GM13976 (cell line): ENCODE data around the gene TSGA10IP.

ENCODE experiments used
- DNase-seq: peaks from one replicate; pipeline ENCODE4 v3.0.0; 2012; ENCODE audit warnings: low spot score
- CTCF ChIP-seq: IDR thresholded peaks from 2 replicates; pipeline ENCODE4 v1.5.1; 2012; ENCODE audit warnings: borderline replicate concordance, mild to moderate bottlenecking; ENCODE audit not compliant: insufficient read depth; ENCODE audit errors: extremely low read depth, missing control alignments, control extremely low read depth
- in situ Hi-C: fragments of 300-500 bp; cut with MboI; formaldehyde crosslinking; loops from one replicate; pipeline ENCODE4 v1.12.0; 2022; ENCODE audit warnings: low sequenced_read_pairs, mixed read lengths, inconsistent platforms; ENCODE audit not compliant: unreplicated experiment

The TSGA10IP gene

DNA sequence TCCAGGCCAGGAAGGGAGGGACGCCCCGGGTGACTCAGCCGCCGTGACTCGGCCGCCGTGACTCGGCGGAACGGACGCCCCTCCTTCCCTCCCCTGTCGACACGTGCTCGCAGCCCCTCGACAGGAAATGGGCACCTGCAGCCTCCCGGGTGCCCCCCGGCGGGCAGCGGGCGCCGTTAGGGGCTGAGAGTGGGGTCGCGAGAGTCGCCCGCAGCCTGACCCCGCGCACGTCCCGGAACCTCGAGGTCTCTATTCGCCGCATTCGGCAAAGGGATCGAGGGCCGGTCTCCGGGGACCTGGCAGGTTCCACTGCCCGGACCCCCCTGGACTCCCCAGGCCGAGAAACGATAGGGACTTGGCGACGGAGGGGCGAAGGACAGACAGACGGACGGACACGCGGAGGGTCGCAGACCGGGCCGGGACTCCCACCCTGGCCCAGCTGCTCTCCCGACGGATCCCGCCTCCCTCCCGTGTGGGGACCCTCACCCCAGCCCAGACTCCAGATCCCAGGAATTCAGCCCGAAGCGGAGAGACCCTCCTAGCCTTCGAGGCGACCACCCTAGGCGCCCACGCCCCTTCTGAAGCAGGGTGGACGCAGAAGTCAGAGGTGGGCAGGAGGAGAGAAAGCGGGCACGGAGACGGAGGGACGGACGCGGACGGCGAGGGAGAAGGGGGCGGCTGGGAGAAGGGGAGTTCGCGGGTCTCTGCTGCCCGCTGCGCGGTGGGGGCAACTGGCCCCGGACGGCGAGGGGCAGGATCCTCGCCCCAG is 45.7 kb upstream of the TSGA10IP start:
- DNase-seq, result peak; percentile 65
- no peak for TF ChIP-seq CTCF
- in situ Hi-C loops, result no loop called here

GRCh38 chr11:65900125-65900898 is 45.0 kb upstream of the TSGA10IP start, which contains the start of gene FOSL1:
TSS of gene FOSL1 (minus strand) at chr11:65900388. CDS start at chr11:65900339, 49 bp downstream.
- in situ Hi-C loops, result no loop called here
- peak; percentile 93 for DNase-seq
- no peak for TF ChIP-seq CTCF

- in situ Hi-C loops, result no loop called here
- TF ChIP-seq CTCF, result no peak
- DNase-seq, result no peak
These were observed 44.4 kb upstream of the TSGA10IP start for GRCh38 chr11:65900899-65901180.

- in situ Hi-C loops, result no loop called here
- TF ChIP-seq CTCF, result no peak
- no peak for DNase-seq
These were observed 42.2 kb upstream of the TSGA10IP start for GRCh38 chr11:65903068-65903481.

DNA sequence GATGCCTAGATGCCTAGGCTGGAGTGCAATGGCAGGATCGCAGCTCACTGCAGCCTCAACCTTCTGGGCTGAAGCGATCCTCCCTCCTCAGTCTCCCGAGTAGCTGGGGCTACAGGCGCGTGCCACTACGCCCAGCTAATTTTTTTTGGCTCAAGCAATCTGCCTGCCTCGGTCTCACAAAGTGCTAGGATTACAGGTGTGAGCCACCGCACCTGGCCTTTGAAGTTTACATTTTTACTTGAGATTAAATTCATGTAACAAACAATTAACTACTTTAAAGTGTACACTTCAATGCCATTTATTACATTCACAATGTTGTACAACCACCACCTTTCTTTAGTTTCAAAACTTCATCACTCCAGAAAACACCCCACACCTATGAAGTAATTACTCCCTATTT is 41.6 kb upstream of the TSGA10IP start:
- in situ Hi-C loops, result no loop called here
- DNase-seq, result no peak
- TF ChIP-seq CTCF, result no peak

DNA sequence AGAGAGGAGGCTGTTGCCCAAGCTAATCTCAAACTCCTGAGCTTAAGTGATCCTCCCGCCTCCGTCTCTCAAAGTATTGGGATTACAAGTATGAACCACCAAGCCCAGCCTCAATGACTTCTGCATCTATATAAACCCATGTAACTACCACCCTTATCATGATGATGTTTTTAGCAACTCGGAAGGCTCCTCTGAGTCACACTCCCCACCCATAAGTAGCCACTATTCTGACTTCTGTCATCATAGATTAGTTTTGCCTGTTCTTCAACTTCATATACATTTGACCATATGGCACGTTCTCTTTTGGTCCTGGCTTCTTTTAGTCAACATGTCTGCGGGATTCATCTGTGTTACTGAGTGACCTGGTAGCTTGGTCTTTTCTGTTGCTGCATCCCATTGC is 38.7 kb upstream of the TSGA10IP start:
- in situ Hi-C loops, result no loop called here
- no peak for TF ChIP-seq CTCF

More for the DNA sequence above, 38.7 kb upstream of the TSGA10IP start:
- no peak for DNase-seq
